Stimulated activated CD4-positive, alpha-beta T cell treated with anti-CD3 and anti-CD28 coated beads, Interleukin-15, amount 100 ng/mL, for 24 hours (primary cell): Measurements from ENCODE around the gene ATG2A.

ENCODE experiments used
- DNase-seq: peaks from one replicate; pipeline ENCODE4 v3.0.0-alpha.2; 2020

The ATG2A gene

DNA sequence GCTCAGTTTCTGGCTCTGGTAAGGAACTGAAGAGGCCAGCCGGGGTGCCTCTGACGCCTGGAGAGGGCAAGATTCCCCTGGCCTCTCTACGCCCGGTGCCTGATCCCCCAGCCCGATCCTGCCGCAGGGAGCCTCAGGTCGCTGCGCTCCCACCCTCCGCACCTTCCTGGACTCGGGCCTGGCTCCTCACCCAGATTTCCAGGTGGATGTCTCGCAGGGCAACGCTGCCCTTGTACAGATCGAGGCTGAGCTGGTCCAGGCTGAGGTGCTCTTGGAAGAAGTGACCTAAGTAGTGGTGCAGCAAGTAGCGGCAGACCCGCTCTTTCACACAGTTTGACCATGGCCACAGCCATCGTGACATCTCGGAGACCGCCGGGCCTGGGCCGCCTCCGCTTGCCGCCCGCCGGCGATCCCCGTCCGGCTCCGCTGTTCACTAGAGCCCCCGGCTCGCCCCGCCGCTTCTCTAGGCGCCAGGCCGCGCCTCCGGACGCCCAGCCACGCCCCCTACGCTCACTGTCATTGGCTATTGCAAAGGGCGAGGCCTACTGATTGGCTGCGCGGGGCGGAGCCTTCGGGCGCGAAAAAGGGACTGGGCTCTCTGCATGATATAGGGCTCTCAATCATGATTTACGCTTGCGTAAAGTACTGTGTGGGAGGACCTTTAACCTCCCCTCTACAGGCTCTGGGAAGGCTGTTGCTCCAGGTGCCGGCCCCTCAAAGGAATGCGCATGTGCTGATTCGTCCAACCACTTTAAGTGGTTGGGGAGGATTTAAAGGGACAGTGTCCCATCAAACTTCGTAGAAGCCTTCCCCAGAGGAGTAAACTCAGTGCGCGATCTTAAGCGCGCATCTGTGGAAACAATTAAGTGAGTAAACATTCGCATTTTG is at the start of gene ATG2A:
ATG2A (minus strand) TSS at position 435 of the 888 bp plus-strand sequence; CDS start at position 361, 74 bp downstream.
- DNase-seq, result peak; percentile 100

DNA sequence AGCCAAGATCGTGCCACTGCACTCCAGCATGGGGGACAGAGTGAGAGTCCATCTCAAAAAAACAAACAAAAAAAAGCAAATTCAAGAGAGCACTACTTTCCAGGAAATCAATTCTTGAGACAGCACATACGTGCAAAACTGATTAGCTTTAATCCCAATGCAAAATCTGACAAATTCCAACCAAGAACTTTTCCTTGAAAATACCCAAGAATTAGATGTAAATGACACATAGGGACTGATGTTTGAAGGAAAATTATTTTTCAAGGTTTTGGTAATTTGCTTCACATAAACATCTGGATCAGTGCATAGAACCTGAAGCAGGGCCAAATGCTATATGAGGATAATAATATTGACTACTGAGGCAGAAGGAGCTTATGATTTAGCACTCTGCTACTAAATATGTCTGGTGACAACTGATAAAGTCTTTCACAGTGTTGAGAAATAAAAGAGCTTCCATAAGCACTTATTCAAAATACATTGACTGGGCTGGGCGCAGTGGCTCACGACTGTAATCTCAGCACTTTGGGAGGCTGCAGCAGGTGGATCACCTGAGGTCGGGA is 46.1 kb upstream of the ATG2A start:
- no peak for DNase-seq

DNA sequence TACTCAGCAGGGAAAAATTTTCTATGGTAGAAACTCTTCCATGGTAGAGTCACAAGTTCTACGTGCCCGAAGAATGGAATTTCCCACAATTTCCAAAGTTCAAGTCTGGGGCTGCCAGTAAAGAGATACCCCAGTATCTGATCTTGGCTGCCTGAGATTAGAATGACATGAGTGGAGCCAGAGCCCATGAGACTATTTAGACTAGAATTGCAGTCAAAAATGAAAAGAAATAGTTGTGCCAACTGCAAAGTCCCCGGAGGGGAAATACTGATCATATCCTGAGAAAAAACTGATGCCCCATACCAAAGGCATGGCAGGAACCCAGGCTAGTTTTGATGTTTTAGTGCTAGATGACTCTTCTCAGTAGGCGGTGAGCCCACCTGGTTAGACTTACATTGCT is 43.7 kb upstream of the ATG2A start:
- DNase-seq, result no peak

DNA sequence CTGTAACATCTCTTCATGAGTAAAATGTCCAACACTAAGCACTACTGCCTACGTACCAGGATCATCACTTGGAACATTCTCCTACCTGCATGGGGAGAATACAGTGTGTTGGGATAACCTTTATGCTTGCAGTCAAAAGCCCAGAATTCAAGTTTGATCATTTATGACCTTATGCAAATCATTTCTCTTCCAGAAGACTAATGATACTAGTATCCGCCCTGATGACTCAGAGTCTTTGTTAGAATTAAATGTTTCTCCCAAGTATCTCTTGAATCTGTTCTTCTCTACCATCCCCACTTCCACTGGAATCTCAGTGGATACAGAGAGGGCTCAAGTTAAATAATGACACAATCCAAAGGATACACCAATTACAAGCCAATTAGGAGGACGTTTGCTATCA is 42.5 kb upstream of the ATG2A start:
- no peak for DNase-seq

DNA sequence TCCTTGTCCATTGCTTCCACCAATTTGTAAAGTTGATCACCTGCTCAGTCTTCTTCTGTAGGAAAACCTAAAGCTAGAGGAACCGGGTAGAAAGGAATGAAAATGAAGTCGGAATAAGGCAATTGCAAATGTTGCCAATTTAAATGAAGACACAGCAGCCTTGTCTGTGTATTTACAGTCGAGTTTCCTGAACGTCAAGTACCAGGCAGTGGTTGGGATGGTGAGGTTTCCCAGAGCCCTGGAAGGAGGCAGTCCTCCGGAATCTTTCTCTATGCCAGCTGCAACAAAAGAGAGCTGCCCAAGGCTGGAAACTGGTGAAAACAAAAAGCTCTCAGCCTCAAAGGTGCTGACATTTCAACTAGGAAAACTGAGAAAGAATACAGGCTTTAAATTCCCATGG is 37.2 kb upstream of the ATG2A start:
- DNase-seq, result no peak

DNA sequence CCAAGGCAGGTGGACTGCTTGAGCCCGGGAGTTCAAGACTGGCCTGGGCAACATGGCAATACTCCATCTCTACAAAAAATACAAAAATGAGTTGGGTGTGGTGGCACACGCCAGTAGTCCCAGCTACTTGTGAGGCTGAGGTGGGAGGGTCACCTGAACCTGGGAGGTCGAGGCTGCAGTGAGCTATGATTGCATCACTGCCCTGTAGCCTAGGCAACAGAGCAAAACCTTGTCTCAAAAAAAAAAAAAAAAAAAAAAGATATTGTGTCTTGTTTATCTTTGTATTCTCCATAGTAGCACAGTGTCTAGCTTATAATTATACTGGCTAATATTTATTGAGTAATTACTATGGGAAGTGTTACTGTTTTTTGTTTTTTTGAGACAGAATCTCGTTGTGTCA is 34.5 kb upstream of the ATG2A start:
- no peak for DNase-seq

DNA sequence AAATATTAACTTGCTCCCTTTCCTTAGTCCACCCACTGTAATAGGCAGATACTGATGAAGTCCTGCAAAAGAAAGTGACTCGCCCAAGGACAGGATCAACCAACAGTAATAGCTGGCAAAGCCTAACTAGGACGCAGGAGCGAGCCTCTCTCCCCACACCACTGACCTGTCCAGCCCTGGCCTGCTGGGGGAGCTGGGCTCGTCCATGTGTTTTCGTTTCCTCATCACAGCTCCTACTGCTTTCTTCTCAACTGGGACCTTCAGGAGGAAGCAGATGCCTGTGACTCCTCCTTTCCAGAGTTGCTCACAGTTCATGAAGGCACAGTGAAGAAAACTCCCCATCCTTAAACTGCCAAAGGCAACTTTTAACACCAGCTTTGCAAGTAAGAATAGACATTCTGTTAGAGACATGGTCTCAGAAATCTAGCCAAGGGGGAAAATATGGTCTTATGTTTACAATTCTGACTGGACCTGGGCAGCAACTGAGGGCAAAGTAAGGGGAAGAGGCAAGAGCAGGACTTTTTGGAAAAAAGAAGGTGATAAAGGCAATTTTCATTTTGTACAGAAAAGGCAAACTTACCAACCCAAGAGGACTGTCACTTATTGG is 30.3 kb upstream of the ATG2A start:
- DNase-seq, result no peak

DNA sequence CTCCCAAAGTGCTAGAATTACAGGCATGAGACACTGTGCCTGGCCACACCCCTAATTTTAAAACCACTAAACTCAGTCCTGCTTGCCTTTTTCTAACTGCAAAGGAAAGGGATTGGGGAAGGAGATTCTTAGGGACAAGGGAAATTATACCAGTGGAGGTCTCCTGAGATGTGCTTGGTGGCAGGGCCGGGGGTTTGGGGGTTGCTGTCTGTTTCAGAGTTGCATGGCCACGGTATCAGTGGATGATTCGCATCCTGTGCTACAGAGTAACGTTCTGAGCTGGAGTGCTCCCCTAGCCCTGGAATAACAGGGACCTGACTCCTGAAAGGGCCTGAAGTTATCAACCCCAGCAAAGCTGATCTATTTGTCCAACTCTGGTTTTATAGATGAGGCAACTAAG is 19.5 kb upstream of the ATG2A start:
- no peak for DNase-seq

DNA sequence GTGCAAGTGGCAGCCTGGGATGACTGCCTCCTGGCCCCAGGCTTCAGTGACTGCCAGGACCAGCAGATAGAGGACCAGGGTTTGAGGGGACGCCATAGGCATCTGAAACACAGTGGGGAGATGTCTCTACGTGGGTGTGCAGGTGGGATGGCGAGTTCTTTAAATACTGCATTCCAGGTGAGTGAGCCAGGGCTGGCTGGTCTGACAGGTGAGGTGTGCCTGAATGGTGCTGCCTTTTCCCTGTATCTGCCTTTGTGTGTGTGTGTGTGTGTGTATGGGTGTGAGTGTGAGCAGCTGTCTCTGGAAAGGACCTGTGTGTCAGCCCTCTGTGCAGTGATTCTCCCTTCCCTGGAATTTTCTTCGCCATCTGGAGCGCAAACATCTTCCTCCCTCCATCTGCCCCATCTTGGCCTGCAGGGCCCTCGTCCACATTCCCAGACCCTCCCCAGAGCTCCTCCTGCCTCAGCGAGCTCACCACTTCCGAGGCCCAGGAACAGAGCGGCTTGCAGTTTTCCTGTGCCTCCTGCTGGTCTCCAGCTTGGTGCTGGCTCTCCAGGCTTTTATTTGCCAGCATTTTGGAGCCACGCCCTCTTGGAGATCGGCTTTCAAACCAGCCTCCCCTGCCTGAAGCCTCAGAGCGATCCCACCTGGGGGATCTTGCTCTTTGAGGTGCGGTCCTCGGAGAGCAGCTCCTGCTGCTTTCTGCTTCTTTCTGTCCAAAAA is 18.5 kb upstream of the ATG2A start, which contains the start of gene GPHA2:
GPHA2 (minus strand) TSS at position 535 of the 723 bp plus-strand sequence; CDS start at position 102, 433 bp downstream.
- no peak for DNase-seq

DNA sequence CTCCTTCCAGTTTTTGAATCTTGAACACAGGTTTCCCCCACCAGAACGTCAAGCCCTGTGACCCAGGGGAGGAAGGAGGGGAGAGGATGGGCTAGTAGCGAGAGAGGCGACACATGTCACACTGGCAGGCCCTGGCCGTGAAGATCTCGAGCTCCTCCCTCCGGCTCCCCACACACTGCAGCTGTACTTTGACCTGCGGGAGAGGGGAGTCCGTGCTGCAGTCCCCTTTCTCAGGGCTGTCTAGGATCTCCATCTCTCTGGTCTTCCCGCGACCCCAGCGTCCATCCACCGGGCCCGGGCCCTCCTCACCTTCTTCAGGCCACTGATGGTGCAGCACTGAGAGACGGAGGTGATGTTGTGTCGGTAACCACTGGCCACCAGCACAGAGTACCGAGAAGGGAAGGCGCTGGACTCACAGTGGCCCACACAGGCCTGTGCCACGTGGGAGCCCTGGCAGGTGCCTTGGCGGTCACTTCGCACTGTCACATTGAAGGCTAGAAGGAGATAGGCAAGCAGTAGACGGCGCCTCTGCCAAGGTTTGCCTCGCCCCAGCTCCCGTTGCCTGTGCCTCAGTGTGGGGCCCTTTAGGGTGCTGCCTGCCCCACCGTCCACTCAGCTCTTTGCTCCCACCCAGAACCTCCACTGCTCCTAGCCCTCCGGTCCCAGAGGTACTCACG is 17.8 kb upstream of the ATG2A start:
- no peak for DNase-seq

DNA sequence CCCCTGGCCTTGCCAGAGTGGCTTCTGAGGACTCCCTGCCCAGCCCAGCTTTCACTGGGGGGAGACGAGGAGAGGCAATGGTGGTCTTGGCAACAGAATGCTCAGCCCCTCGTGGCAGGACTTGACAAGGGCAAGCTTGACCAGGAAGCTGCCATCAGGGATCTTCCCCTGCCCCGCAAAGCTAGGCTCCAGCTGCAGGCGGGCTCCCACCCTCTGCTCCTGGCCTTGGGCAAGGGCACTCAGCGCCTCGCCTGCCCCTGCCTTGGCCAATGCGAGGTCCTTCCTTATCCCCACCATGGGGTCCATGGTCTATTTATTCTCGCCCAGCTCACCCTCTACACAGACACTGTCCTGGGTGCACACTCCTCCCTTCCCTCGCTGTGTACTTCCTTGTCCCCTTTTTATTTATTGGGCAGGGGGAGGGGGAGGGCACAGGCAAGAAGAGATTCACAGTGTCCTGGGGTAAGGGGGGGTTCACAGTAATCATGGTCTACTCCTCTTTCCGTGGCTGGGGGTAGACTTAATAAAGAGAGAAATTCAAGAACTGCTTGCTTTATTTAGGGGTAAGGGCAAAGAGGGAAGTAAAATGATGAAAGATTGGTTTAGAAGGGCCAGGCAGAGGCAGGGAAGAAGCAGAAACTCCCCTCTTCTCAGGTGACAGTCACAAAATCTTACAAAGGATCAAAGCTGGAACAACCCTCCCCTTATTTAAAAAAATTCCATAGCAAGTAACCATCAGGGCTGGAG is 17.1 kb upstream of the ATG2A start:
- no peak for DNase-seq

DNA sequence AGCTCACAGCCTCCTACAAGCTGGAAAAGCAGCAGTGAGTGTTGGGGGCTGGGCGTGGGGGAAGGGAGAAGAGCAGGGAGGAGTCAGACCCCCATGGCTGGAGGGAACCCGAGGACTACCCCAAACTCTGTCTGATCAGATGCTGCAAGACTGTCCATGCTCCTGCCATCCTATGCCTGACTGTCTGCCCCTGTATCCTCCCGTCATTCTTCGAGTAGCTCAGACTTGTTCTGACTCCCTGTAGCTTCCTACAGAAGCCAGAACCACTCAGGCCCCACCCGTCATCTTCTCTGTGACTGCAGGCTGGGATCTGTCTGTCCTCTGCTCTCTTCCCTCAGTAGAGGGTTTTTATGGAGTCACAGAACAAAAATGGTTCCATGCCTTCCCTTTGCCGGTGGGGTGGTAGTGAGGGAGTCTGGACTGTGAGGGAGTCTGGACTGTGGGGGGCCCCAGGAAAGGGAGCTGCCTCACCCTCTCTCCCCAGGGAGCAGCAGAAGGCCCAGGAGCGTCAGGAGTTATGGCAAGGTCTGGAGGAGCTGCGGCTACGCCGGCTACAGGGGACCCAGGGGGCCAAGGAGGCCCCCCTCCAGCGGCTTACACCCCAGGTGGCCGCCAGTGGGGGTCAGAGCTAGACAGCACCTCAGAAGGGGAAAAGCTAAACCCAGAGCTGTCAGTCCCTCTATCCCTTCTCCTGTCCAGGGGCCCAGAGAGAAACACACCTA is 16.4 kb upstream of the ATG2A start:
- no peak for DNase-seq

DNA sequence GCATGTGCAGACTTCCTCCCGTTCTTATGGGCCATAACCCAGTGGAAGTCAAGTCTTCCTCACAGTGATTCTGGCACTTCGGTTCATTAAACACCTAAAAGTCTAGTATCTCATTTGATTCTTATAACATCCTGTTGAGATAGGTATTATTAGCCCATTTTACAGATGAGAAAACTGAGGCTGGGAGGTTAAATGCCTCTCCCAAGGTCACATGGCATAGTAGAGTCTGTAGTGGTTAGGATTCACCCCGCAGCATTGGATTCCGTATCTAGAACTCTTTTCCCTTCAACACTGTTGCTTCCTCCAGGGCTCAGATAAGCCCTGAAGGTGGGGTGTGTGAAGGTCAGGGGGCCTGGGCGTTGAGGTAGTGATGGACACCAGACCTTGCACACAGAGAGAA is 15.3 kb upstream of the ATG2A start:
- DNase-seq, result no peak

DNA sequence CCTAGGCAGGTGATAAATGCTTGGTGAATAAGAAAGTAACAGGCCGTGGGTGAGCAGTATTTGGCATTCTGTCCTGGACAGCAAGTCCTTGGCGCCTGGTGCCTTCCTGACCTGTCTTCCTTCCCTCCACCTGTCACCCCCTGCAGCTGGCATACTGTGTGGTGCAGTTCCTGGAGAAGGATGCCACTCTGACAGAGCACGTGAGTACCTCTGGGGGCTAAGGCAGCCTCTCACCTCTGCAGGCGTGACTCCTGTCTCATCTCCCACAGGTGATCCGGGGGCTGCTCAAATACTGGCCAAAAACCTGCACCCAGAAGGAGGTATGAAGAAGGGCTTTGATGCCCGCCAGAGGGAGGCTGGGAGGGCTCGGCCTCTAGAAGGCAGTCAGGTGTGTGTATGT is 14.3 kb upstream of the ATG2A start:
- DNase-seq, result no peak

DNA sequence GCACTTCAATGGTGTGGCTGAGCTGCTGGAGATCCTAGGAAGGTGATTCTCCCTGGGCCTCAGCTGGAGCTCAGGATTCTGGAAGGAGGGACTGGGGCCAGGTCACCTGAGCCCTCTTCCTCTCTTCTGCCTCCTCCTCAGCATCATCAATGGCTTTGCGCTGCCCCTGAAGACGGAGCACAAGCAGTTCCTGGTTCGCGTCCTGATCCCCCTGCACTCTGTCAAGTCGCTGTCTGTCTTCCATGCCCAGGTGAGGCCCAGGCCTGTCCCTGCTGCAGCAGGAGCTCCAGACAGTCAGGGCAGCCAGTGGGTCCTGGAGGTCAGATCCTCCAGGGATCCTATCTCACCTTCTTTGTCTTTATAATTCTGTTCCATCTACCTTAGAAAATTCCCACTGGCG is 13.3 kb upstream of the ATG2A start:
- DNase-seq, result no peak

DNA sequence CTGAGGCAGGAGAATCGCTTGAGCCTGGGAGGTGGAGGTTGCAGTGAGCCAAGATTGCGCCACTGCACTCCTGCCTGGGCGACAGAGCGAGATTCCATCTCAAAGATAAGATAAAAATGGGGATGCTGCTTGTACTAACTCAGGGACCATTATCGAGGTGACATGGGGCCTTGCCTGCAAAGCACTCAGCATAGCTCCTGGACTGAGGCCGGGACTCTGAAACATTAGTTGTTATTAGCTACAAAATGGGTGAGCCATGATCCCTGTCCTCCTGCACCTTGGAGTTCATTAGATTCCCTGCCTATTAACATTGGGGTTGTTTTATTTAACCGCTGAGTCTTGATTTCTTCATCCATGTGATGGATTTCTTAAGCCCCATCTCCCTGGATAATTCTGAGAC is 12.6 kb upstream of the ATG2A start:
- no peak for DNase-seq

DNA sequence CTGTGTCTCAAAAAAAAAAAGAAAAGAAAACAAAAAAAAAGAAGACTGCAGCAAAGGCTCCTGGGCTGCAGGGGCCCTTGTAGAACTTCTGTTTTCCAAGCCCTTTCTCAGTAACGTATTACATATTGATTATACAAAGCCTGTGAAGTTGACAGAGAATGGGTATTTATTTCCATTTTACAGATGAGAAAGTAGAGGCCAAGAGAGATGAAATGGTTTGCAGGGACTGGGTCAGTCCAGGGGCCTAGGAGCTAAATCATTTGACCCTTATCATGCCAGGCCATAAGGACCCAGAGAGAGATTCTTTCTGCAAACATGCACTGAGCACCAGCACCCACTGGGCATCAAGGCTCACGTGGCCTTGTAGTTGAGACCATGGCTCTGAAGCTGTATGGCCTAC is 11.9 kb upstream of the ATG2A start:
- DNase-seq, result no peak

DNA sequence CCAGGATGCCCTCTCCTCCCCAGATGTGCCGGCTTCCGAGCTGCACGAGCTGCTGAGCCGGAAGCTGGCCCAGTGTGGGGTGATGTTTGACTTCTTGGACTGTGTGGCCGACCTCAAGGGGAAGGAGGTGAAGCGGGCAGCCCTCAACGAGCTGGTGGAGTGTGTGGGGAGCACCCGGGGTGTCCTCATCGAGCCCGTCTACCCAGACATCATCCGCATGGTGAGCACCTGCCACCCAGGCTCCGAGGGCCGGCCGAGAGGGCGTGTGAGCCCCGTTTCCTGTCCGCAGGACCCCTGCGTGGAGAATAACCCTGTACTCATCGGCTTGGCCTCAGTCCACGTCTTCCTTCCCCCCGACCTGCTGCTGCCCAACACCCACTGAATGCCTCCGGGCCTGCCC is 9.7 kb upstream of the ATG2A start:
- DNase-seq, result no peak

DNA sequence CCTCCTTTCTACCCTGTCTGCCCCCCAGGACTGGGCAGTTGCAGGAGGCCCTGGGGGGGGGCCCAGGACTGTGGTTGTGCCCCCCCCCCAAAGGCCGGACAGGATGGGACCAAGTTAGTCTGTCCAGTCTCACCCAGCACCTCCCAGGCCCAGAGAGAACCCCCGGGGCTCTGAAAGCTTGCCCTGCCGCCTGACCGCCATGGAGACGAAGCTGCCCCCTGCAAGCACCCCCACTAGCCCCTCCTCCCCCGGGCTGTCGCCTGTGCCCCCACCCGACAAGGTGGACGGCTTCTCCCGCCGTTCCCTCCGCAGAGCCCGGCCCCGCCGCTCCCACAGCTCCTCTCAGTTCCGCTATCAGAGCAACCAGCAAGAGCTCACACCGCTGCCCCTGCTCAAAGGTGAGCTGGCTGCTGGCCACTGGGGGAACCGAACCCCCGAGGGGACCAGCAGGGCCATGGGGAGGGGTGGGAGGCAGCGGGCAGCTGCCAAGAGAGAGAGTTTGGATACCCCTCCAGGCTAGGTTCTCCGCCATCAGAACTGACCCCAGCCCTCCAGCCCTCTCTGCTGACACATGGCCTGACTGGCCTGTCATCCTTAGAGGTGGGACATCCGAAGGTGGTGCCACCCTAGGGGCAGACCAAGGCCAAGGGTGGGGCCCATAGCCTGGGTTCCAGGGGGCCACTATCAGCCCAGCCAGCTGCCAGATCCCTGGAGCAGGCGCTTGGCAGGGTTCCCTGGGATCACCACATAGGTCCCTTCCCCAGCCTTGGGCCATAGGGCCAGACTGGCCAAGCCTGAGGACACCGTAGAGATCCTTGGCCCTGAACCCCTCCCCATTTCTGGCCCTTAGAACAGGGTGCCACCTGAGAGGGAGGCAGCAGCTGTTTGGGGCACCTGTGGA is 8.8 kb upstream of the ATG2A start:
- no peak for DNase-seq

DNA sequence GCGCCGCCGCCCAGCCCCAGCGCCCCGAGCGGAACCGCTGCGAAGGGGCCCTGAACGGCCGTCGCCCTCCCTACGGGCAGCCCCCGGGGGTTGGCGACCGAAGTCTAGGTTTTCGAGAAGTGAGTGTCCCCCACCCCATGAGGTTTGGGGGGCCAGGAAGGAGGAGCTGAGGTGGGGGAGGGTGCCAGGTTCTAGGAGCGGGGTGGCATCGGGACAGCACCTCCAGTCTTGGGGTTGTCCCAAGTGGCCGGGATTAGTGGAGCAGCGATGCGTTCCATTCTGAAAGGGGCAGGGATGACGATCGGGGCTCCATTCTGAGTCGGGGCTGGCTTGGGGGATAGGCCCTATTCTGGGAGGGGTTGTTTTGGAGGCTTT is 7.9 kb upstream of the ATG2A start:
- peak; percentile 29 for DNase-seq
